ENCODE measurements around the gene ACAD9. TPM values are rescaled to one million over a fixed set of nuclear protein-coding genes. Genes with fewer than 3 reads are reported as not detected.

ACAD9 gene
- total and polyA plus RNA-seq, 5 donors: 31.1 to 42.4 (median 35.4) TPM

- Histone ChIP-seq H3K4me3 (ENCODE audit: low read length) (no peak overlapping the region), H3K4me1 (ENCODE audit: control insufficient read depth, insufficient read depth, low read length) (peaks cover 3% of the 10 kb centered on the region), H3K27ac (ENCODE audit: low read length) (no peak overlapping the region), H3K9me3 (ENCODE audit: control insufficient read depth, low read length) (no peaks in the 10 kb centered on the region), H3K27me3 (ENCODE audit: control insufficient read depth, insufficient read depth) (no peaks in the 10 kb centered on the region)
- intact Hi-C loops (cut with DNase I): loop anchor here in 2 of 4 donors (10.0 kb wide), 3 partner anchors 52 to 232 kb away; no protein-coding TSS in a partner anchor
- peak; percentile 20 to 27 for ATAC-seq
- peak in 1 of 3 donors; percentile 62 for DNase-seq
- 67% methylated on average over 13 of the region's 13 CpGs for WGBS
These were observed 32.9 kb upstream of the ACAD9 start for GRCh38 chr3:128846486-128846891.

- Histone ChIP-seq H3K9me3 (ENCODE audit: control insufficient read depth, low read length) (no peaks in the 10 kb centered on the region), H3K4me1 (ENCODE audit: control insufficient read depth, insufficient read depth, low read length) (peaks cover 3% of the 10 kb centered on the region), H3K27ac (ENCODE audit: low read length) (no peak overlapping the region), H3K4me3 (ENCODE audit: low read length) (no peak overlapping the region), H3K27me3 (ENCODE audit: control insufficient read depth, insufficient read depth) (no peaks in the 10 kb centered on the region)
- intact Hi-C loops (cut with DNase I): loop anchor here in 2 of 4 donors (10.0 kb wide), 3 partner anchors 53 to 233 kb away; no protein-coding TSS in a partner anchor
- DNase-seq (no peak), ATAC-seq (no peak)
- WGBS: 80% methylated on average over 15 of the region's 15 CpGs
These were observed 31.6 kb upstream of the ACAD9 start for GRCh38 chr3:128847666-128848370.

- H3K4me3 ChIP-seq (ENCODE audit: low read length): no peak overlapping the region
- WGBS: 89% methylated on average over 13 of the region's 13 CpGs
- no peaks in the 10 kb centered on the region for H3K27me3 ChIP-seq (ENCODE audit: control insufficient read depth, insufficient read depth)
- H3K9me3 ChIP-seq (ENCODE audit: control insufficient read depth, low read length): no peaks in the 10 kb centered on the region
- DNase-seq (no peak), ATAC-seq (no peak)
- intact Hi-C loops (cut with DNase I): loop anchor here in 2 of 4 donors (10.0 kb wide), 3 partner anchors 54 to 234 kb away; no protein-coding TSS in a partner anchor
- no peak overlapping the region for H3K27ac ChIP-seq (ENCODE audit: low read length)
- H3K4me1 ChIP-seq (ENCODE audit: control insufficient read depth, insufficient read depth, low read length): peaks cover 3% of the 10 kb centered on the region
These were observed 30.5 kb upstream of the ACAD9 start for GRCh38 chr3:128848936-128849335.

- Histone ChIP-seq H3K27ac (ENCODE audit: low read length) (no peak overlapping the region), H3K9me3 (ENCODE audit: control insufficient read depth, low read length) (no peaks in the 10 kb centered on the region), H3K4me3 (ENCODE audit: low read length) (no peak overlapping the region), H3K4me1 (ENCODE audit: control insufficient read depth, insufficient read depth, low read length) (peaks cover 3% of the 10 kb centered on the region), H3K27me3 (ENCODE audit: control insufficient read depth, insufficient read depth) (no peaks in the 10 kb centered on the region)
- DNase-seq: peak in 1 of 3 donors; percentile 64
- 44% methylated on average over 11 of the region's 11 CpGs for WGBS
- ATAC-seq: no peak
- intact Hi-C loops (cut with DNase I): loop anchor here in 2 of 4 donors (10.0 kb wide), 3 partner anchors 55 to 235 kb away; no protein-coding TSS in a partner anchor
These were observed 29.4 kb upstream of the ACAD9 start for GRCh38 chr3:128849911-128850455.

GRCh38 chr3:128850544-128850943 is 28.9 kb upstream of the ACAD9 start:
- Histone ChIP-seq H3K27ac (ENCODE audit: low read length) (no peak overlapping the region), H3K9me3 (ENCODE audit: control insufficient read depth, low read length) (no peaks in the 10 kb centered on the region), H3K4me3 (ENCODE audit: low read length) (no peak overlapping the region), H3K27me3 (ENCODE audit: control insufficient read depth, insufficient read depth) (no peaks in the 10 kb centered on the region), H3K4me1 (ENCODE audit: control insufficient read depth, insufficient read depth, low read length) (peaks cover under 1% of the 10 kb centered on the region)
- DNase-seq (no peak), ATAC-seq (no peak)
- intact Hi-C loops (cut with DNase I): no loop called here
- 90% methylated on average over 9 of the region's 9 CpGs for WGBS

DNA sequence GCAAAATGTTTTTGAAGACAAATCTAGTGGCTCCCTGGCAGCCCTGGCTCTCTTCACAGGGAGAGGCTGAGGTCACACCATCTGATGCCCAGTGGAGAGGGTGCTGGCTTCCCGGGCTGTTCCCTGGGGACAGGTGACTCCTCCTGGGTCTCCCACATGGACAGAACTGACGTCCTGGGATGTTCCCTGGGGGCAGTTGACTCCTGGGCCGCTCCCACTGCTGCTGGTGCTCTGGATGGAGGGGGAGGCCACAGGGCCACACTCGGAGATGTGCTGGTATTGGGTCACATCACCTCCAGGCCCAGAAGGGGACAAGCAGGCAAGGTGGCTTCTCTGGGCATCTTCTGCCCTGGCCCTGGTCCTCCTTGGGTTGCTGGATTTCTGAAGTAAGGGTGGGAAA is 27.8 kb upstream of the ACAD9 start:
- ATAC-seq (no peak), DNase-seq (no peak)
- WGBS: 59% methylated on average over 4 of the region's 4 CpGs
- H3K9me3 ChIP-seq (ENCODE audit: control insufficient read depth, low read length): no peaks in the 10 kb centered on the region
- no peaks in the 10 kb centered on the region for H3K4me1 ChIP-seq (ENCODE audit: control insufficient read depth, insufficient read depth, low read length)
- H3K4me3 ChIP-seq (ENCODE audit: low read length): no peak overlapping the region
- no peak overlapping the region for H3K27ac ChIP-seq (ENCODE audit: low read length)
- no peaks in the 10 kb centered on the region for H3K27me3 ChIP-seq (ENCODE audit: control insufficient read depth, insufficient read depth)
- intact Hi-C loops (cut with DNase I): no loop called here

DNA sequence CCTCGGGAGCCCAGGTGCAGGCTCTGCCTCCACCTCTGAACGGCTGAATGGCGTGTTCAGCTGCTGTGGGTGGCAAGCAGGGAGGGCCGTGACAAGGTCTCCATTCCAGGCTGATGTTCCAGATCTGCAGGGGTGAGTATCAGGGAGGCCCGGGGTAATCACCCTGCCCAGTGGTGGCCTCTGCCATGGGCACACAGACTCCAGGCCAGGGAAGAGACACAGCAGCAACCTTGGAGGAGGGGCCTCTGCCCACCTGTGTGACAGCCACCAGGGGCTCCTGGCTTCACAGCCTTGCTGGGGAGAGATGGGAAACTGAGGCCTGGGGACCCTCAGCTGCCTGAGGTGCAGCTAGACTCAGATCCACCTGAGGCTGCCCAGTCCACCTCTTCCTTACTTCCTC is 25.6 kb upstream of the ACAD9 start:
- intact Hi-C loops (cut with DNase I): no loop called here
- Histone ChIP-seq H3K4me3 (ENCODE audit: low read length) (no peak overlapping the region), H3K27ac (ENCODE audit: low read length) (no peak overlapping the region), H3K4me1 (ENCODE audit: control insufficient read depth, insufficient read depth, low read length) (no peaks in the 10 kb centered on the region), H3K27me3 (ENCODE audit: control insufficient read depth, insufficient read depth) (no peaks in the 10 kb centered on the region), H3K9me3 (ENCODE audit: control insufficient read depth, low read length) (no peaks in the 10 kb centered on the region)
- 93% methylated on average over 5 of the region's 5 CpGs for whole genome bisulfite sequencing
- DNase-seq (no peak), ATAC-seq (no peak)

- Histone ChIP-seq H3K4me1 (ENCODE audit: control insufficient read depth, insufficient read depth, low read length) (no peaks in the 10 kb centered on the region), H3K27ac (ENCODE audit: low read length) (no peak overlapping the region), H3K27me3 (ENCODE audit: control insufficient read depth, insufficient read depth) (no peaks in the 10 kb centered on the region), H3K9me3 (ENCODE audit: control insufficient read depth, low read length) (peaks cover 2% of the 10 kb centered on the region), H3K4me3 (ENCODE audit: low read length) (no peak overlapping the region)
- no peak for DNase-seq
- 81% methylated on average over 3 of the region's 3 CpGs for WGBS
- intact Hi-C loops (cut with DNase I): no loop called here
- no peak for ATAC-seq
These were observed 24.9 kb upstream of the ACAD9 start for GRCh38 chr3:128854475-128854874.

DNA sequence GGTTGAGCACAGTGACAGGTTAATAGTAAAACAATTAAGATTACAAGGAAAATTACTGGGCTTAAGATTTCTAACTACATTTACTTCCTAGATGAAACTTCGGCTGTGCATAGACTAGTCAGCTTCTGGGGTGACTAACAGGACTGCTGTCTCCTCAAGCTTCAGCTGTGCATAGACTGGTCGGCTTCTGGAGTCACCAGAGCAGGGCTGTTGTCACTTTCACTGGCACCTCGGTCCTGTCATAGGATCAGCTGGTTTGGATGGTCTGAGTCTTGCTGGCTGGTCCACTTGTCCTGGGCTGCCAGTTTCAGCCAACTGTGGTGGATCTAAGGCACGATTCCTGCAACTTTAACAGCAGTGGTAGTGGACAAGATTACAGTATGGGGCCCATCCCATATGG is 23.9 kb upstream of the ACAD9 start:
- H3K9me3 ChIP-seq (ENCODE audit: control insufficient read depth, low read length): peaks cover 2% of the 10 kb centered on the region
- no peak overlapping the region for H3K4me3 ChIP-seq (ENCODE audit: low read length)
- H3K4me1 ChIP-seq (ENCODE audit: control insufficient read depth, insufficient read depth, low read length): no peaks in the 10 kb centered on the region
- intact Hi-C loops (cut with DNase I): no loop called here
- DNase-seq: no peak
- peak; percentile 58 to 64 for ATAC-seq
- WGBS: 46% methylated on average over 4 of the region's 4 CpGs
- H3K27me3 ChIP-seq (ENCODE audit: control insufficient read depth, insufficient read depth): no peaks in the 10 kb centered on the region
- no peak overlapping the region for H3K27ac ChIP-seq (ENCODE audit: low read length)

GRCh38 chr3:128858167-128858566 is 21.3 kb upstream of the ACAD9 start:
- no peaks in the 10 kb centered on the region for H3K27me3 ChIP-seq (ENCODE audit: control insufficient read depth, insufficient read depth)
- 91% methylated on average over 3 of the region's 3 CpGs for WGBS
- no peak for DNase-seq
- H3K9me3 ChIP-seq (ENCODE audit: control insufficient read depth, low read length): peaks cover 2% of the 10 kb centered on the region
- ATAC-seq: no peak
- intact Hi-C loops (cut with DNase I): no loop called here
- H3K4me1 ChIP-seq (ENCODE audit: control insufficient read depth, insufficient read depth, low read length): no peaks in the 10 kb centered on the region
- no peak overlapping the region for H3K4me3 ChIP-seq (ENCODE audit: low read length)
- no peak overlapping the region for H3K27ac ChIP-seq (ENCODE audit: low read length)

GRCh38 chr3:128859630-128860029 is 19.8 kb upstream of the ACAD9 start:
- H3K9me3 ChIP-seq (ENCODE audit: control insufficient read depth, low read length): peaks cover 2% of the 10 kb centered on the region

More at GRCh38 chr3:128859630-128860029, 19.8 kb upstream of the ACAD9 start:
- 86% methylated on average over 6 of the region's 6 CpGs for WGBS
- H3K4me3 ChIP-seq (ENCODE audit: low read length): no peak overlapping the region
- intact Hi-C loops (cut with DNase I): no loop called here
- H3K27ac ChIP-seq (ENCODE audit: low read length): no peak overlapping the region
- ATAC-seq (no peak), DNase-seq (no peak)
- H3K4me1 ChIP-seq (ENCODE audit: control insufficient read depth, insufficient read depth, low read length): peaks cover 3% of the 10 kb centered on the region
- no peaks in the 10 kb centered on the region for H3K27me3 ChIP-seq (ENCODE audit: control insufficient read depth, insufficient read depth)

Measured in right cardiac atrium (tissue), 5 donors.